SH-SY5Y (cell line): Measurements from ENCODE around the gene ARHGAP45.

Source experiments
- GATA2 ChIP-seq: IDR thresholded peaks from 2 replicates; pipeline ENCODE4 v1.6.1; 2011; ENCODE audit warnings: mild to moderate bottlenecking, low read depth, low read length
- GATA3 ChIP-seq: IDR thresholded peaks from 2 replicates; pipeline ENCODE4 v1.6.1; 2011; ENCODE audit warnings: low read depth, mild to moderate bottlenecking, low read length, moderate library complexity

DNA sequence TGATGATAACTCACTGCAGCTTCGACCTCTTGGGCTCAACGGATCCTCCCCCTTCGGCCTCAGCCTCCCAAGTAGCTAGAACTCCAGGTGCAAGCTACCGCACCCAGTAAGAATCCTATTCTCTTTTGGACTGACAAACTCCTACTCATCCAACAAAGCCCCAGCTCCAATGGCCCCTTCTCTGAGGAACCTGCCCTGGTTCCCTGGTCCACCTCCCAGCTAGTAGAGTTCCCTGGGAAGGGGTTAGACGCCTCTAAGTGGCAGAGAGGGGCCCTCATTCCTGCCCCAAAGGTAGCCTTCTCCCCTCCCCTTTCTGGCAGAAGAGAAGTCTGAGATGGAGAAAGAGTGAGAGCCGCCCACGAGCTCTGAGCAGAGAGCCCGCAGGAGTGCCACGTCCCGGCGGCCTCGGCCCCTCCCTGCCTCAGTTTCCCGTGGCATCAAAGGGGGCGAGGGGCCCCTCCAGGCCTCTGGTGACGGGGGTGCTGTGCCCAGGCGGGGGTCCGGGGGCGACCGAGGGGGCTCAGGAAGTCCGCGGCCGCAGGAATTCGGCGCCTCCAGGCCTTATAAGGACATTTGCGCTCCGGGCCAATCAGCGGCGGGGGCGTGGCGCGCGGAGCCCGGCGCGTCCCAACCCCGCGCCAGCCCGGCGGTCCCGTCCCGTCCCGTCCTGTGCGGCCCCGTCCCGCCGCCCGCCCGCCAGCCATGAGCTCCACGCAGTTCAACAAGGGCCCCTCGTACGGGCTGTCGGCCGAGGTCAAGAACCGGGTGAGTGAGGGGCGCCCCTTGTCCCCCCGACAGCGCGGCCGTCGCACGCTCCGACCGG, 40.8 kb upstream of the ARHGAP45 start, which contains the start of gene CNN2:
- TF ChIP-seq GATA2 (no peak), GATA3 (no peak)
